NCI-H345 treated with DMSO at 0.1 percent for 48 hours (cell line): ENCODE measurements around the gene HSF4.
"Not testable (repeated sequence)": the region's sequence is repeated elsewhere in the genome, so short reads cannot be mapped to it uniquely, and the experiment has no call there.

ENCODE experiments used
- DNase-seq: peaks from one replicate; lab custom pipeline; 2025; ENCODE audit not compliant: unreplicated experiment; lab: John Stamatoyannopoulos, UW

HSF4 gene

GRCh38 chr16:67164599-67165061 lies at the start of gene HSF4:
HSF4 (plus strand) TSS chr16:67164745; CDS start chr16:67164812, 67 bp downstream.
- DNase-seq = no peak

GRCh38 chr16:67114793-67115192 lies 49.8 kb upstream of the HSF4 start:
- DNase-seq = no peak

DNA sequence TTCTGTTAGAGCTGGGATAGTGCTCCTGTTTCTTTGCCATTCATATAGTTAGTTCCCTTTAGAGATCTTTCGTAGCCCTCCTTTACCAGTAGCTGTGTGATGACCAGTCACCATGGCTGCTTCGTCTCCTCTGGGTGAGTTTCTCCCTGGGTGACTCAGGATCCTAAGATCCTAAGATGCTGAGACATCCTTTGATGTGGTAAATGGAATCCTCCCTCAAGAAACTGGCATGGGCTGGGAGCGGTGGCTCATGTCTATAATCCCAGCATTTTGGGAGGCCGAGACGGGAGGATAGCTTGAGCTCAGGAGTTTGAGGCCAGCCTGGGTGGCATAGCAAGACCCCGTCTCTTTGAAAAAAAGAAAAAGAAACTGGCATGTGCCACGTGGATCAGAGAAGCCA lies 48.9 kb upstream of the HSF4 start:
- no peak for DNase-seq

GRCh38 chr16:67116388-67117311 lies 47.9 kb upstream of the HSF4 start:
- DNase-seq = no peak

GRCh38 chr16:67117716-67118115 lies 46.8 kb upstream of the HSF4 start:
- DNase-seq = no peak

- DNase-seq = no peak
Observed at GRCh38 chr16:67120025-67120424, 44.5 kb upstream of the HSF4 start.

DNA sequence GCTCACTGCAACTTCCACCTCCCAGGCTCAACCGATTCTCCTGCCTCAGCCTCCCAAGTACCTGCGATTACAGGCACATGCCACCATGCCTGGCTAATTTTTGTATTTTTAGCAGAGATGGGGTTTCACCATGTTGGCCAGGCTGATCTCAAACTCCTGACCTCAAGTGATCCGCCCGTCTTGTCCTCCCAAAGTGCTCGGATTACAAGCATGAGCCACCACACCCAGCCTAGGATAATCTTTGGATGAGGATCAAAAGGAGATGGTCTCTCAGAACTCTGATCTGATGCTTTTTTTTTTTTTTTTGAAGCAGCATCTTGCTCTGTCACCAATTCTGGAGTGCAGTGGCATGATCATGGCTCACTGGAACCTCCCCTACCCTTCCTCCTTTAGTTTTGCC lies 41.7 kb upstream of the HSF4 start:
- not testable (repeated sequence) for DNase-seq

GRCh38 chr16:67128417-67128816 lies 36.1 kb upstream of the HSF4 start:
- DNase-seq = no peak

- no peak for DNase-seq
Observed at GRCh38 chr16:67128887-67129286, 35.7 kb upstream of the HSF4 start.

GRCh38 chr16:67129422-67129821 lies 35.1 kb upstream of the HSF4 start:
- DNase-seq = no peak

- no peak for DNase-seq
Observed at GRCh38 chr16:67137605-67138004, 26.9 kb upstream of the HSF4 start.

DNA sequence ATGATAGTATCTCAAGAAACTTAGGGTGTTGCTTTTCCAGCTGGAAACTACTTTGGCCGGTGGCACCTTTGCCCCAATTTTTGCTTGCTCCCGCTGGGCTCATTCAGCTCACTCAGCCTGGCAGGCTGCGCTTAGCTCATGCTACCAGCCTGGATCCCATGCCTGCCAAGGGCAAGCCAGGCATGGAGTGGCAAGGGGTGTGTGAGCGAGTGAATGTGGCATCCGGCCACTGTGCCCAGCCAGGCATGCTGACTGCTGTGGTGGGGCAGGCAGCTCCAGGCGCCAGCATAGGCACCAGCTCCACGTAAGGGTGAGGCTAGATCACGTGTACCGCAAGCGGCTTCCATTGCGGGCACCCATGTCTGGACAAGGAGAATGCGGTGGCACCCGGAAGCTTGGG lies 23.2 kb upstream of the HSF4 start:
- DNase-seq = no peak

DNA sequence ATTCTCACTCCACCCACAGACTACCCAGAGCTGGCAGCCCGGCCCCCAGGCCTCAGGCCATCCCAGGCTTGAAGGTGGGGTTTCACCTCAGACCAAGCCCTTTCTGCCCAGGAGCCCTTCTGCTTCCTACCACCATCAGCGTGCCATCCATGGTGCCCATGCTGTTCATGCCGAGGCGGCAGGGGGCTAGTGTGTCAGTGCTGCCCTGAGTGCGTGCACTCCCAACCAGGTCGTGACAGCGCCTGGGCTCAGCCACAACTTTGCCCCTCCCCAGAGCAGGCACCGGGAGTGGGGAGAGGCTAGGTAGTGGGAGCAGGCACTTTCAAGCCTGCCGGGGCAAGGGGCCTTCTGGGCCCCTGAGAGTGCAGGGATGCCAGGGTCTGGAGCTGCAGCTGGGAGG lies 22.2 kb upstream of the HSF4 start:
- no peak for DNase-seq

DNA sequence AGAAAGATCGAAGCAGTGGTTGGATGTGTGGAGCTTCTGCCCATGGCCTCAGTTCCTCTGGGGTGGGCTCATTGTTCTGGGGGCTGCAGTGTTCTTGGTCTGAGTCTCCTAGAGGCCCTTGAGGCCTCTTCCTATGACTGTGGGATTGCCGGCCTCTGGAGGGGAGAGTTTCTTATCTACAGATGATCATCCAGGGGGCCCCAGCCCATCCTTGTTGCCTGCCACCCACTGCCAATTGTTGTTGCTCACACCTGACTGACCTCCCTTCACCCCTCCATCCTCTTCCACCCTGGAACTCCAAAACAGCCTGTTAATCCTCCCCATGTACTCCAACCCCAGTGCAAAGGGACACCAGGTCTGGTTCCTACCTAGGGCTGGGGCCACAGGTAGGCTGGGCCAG lies 19.6 kb upstream of the HSF4 start:
- no peak for DNase-seq

GRCh38 chr16:67145746-67146145 lies 18.8 kb upstream of the HSF4 start:
- DNase-seq = no peak

DNA sequence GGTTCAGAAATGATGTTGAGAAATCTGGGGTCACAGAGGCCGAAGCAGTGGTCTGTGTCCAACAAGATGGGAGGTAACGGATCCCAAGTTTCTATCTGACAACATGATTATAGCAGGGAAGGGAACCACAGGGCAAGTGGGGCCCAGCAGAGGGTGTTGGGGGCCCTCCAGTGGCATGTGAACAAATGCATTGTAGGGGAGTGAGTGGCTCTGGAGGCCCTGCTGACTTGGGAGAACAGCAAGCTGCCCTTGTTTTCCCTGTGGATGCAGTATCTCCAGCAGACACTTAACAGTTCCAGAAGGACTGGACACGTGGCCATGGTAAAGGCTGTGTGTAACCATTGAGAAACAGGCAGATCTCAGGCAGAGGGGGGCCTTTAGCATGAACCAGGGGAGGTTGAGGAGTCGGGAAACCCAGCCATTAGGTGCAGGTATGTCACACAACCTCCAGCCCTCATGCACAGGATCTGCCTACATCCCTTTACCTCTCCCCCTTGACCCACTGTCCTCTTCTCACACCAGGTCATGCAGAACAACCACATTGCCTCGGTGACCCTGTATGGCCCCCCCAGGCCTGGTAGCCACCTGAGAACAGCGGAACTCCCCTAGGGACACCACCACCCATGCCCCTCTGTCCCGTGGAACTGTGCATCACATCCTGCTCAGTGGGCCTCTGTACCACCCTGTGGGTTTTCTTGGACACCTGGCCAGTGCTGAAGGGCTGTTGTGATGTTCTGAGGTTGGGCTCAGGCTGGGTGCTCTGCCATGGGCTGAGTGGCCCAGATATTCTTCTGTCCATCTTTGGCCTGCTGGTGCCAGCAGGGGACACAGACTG lies 17.8 kb upstream of the HSF4 start:
- no peak for DNase-seq

DNA sequence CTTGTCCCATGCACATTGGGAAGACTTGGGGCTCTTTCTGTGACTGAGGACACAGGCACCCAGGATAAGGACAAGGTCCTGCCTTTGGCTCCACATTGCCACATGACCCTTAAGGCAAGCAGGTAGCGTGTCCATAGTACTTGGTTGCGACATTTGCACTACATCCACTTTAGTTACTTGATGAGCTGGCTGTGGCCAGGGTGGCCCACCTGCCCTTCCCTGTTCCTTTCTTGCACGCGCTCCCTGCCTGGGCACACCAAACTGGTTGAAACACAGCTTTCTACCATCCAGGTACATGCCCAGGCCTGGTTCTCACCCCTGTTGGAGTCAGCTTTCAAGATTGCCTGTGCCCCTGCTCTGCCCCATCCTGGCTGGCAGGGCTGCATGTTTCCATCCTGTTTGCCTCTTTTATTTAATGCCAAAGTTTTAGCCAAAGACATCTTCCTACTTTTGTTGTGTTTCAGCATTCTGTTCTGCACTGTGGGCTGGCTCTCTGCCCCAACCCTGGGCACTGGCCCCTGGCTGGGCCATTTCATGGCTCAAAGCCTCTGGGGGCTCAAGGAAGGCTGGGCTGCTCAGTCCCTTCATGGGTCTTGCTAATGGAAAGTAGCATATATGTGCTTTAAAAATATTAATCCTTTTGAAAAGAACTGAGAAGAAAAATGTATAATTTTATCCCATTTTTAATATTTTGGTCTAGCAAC lies 17.0 kb upstream of the HSF4 start:
- DNase-seq = no peak

DNA sequence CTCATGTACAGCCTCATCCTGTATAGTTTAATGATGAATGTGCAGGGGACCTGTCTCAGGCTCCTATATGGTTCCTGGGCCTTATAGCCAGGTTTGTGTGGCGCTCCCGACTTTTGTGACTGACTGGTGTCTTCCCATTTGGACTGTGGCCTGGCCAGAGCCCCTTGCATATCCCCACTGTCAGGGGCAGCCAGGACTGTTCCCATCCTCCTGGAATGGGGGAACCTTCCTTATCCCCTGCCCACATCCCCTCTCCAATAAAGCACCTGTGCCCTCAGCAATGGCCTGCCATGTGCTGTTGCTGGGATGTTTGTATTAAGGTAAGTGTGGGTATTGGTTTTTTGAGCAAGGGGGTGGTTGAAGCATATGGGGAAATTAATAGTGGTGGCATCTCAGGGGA lies 16.3 kb upstream of the HSF4 start:
- no peak for DNase-seq

DNA sequence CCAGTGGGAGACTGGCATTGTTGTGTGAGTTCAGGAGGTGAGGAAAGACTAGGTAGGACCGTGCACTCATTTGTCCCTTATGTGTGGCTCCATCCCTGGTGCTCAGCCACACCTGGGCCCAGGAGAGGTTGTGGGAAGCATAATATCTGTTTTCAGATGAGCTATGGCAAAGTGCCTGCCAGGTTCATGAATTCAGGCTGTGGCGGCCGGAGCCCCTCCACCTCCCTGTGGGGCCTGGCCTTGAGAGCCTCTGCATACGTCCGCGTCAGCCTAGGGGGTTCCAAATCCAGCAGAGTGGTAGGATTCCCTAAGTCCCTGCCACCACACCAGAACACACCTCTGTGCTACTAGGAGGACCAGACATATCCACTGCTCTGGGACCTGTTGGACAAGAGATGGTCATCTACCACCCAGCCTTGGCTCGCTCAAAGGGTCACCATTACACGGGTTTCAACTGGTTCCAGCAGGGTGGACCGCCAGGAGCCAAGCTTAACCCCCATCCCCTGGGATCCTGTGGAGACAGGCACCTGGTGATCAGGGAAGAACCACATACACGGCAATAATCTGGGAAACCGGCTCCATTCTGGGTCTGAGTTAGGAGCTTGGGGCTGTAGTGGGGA lies 15.8 kb upstream of the HSF4 start:
- no peak for DNase-seq

DNA sequence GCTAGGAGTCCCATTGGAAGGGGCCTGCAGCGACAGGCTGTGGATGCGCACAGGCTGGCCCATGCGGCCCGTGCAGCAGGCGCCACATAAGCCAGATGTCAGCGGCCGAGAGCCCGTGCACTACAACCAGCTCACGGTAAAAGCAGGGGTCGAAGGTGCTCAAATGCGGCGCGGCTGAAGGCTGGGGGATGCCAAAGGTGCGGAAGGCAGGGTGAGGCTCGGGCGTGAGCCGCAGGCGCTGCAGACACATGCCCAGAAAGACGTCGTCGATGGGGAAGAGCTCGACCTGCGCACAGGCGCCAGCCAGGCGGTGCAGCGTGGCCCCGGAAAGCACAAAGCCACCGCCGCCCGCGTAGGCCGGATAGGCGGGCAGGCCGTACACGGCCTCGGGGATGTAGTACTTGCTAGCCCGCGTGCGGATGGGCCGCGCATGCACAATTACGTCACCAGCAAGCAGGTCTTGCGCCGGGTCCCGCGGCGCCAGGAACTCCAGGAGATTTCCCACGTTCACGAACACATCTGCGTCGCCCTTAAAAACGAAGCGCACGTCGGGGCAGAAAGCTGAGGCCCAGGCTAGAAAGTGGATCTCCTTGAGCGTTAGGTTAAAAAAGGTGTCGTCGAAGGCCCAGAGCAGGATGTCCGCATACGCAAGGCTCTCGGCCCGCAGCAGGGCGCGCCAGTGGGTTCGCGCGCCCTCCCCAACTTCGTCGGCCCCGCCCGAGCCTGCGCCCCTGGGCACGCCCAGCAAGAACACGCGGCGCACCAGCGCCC lies 15.1 kb upstream of the HSF4 start:
- no peak for DNase-seq
